OCI-LY7 (cell line): ENCODE measurements around the gene CELA3B.
"Not testable (repeated sequence)": the region's sequence is repeated elsewhere in the genome, so short reads cannot be mapped to it uniquely, and the experiment has no call there.

Experiments
- EZH2phosphoT487 ChIP-seq: fragments of 200-600 bp; sonication (generic); IDR thresholded peaks from 2 replicates; pipeline ENCODE4 v1.6.1; 2018; ENCODE audit warnings: low read depth, borderline replicate concordance, mild to moderate bottlenecking, mixed run types, antibody characterized with exemption, low read length, moderate library complexity, mixed read lengths
- TF ChIP-seq, protein P1 (sequence below): fragments of 200-600 bp; sonication (generic); conservative IDR thresholded peaks from 2 replicates; pipeline ENCODE4 v1.5.1; 2014; ENCODE audit warnings: mild to moderate bottlenecking, antibody characterized with exemption, low read length, moderate library complexity, mixed read lengths

DNA sequence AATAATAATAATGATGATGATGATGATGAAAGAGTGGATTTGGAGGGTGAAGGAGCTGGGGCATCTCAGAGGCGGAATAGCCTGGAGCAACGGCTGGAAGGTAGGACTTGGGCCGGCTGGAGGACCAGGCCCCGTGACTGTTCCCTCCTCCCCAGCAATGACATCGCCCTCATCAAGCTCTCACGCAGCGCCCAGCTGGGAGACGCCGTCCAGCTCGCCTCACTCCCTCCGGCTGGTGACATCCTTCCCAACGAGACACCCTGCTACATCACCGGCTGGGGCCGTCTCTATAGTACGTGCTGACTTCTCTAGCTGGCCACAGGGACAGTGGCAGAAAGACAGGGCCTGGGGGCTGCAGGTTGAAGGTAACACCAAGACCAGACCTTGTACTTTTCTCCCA, 6.7 kb downstream of the CELA3B start:
- TF ChIP-seq, protein P1, sequence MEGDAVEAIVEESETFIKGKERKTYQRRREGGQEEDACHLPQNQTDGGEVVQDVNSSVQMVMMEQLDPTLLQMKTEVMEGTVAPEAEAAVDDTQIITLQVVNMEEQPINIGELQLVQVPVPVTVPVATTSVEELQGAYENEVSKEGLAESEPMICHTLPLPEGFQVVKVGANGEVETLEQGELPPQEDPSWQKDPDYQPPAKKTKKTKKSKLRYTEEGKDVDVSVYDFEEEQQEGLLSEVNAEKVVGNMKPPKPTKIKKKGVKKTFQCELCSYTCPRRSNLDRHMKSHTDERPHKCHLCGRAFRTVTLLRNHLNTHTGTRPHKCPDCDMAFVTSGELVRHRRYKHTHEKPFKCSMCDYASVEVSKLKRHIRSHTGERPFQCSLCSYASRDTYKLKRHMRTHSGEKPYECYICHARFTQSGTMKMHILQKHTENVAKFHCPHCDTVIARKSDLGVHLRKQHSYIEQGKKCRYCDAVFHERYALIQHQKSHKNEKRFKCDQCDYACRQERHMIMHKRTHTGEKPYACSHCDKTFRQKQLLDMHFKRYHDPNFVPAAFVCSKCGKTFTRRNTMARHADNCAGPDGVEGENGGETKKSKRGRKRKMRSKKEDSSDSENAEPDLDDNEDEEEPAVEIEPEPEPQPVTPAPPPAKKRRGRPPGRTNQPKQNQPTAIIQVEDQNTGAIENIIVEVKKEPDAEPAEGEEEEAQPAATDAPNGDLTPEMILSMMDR, result not testable (repeated sequence)
- not testable (repeated sequence) for TF ChIP-seq EZH2phosphoT487
